Caco-2 (cell line): Measurements from ENCODE around the gene SPAG4. TPM values are rescaled to one million over a fixed set of nuclear protein-coding genes. Genes with fewer than 3 reads are reported as not detected.
A peak's percentile ranks its signal among the peaks of the same experiment; 100 is the strongest.

Experiments
- BruUV-seq: library from RNA; stranded (reverse); fragments of 400-500 nt; replicated peaks from 2 replicates; lab custom pipeline; 2021; lab: Mats Ljungman, UMichigan
- CTCF ChIA-PET: fragments of 300-600 bp; sonication (Branson Sonifier 250); formaldehyde crosslinking; loops from one replicate; lab custom pipeline; 2022; ENCODE audit warnings: antibody characterized with exemption; lab: Charles Lee
- POLR2A ChIA-PET: fragments of 300-600 bp; sonication (Branson Sonifier 250); formaldehyde crosslinking; loops from one replicate; lab custom pipeline; 2022; ENCODE audit warnings: antibody characterized with exemption; lab: Charles Lee
- DNase-seq, 2 experiments: peaks; one replicate each; pipeline versions ENCODE4 v3.0.0 to v3.0.0-alpha.2; 2020 to 2022
- H3K27me3 ChIP-seq: replicated peaks from 2 replicates; pipeline ENCODE4 v1.6.0; 2011; ENCODE audit warnings: low read length; ENCODE audit not compliant: control insufficient read depth, insufficient read depth
- H3K36me3 ChIP-seq: 2 replicates; pipeline ENCODE4 v1.5.1; 2011; ENCODE audit warnings: low read length; ENCODE audit not compliant: control insufficient read depth, insufficient read depth
- H3K4me1 ChIP-seq: fragments of 250-450 bp; sonication (Bioruptor Pico); 2 replicates; pipeline ENCODE4 v1.5.1; 2020; ENCODE audit warnings: mild to moderate bottlenecking
- H3K4me3 ChIP-seq: 2 replicates; pipeline ENCODE4 v1.5.1; 2011; ENCODE audit warnings: low read depth, mild to moderate bottlenecking, control low read depth, low read length
- H3K9me3 ChIP-seq: fragments of 250-450 bp; sonication (Bioruptor Pico); 2 replicates; pipeline ENCODE4 v1.5.1; 2020; ENCODE audit warnings: mild to moderate bottlenecking, moderate library complexity
- H3K27ac Mint-ChIP-seq: one replicate; pipeline ENCODE4 v1.8.0; 2022; ENCODE audit warnings: mixed read lengths; ENCODE audit not compliant: unreplicated experiment
- H3K27me3 Mint-ChIP-seq: one replicate; pipeline ENCODE4 v1.8.0; 2022; ENCODE audit warnings: mixed read lengths; ENCODE audit not compliant: insufficient read depth, unreplicated experiment
- H3K36me3 Mint-ChIP-seq: one replicate; pipeline ENCODE4 v1.8.0; 2022; ENCODE audit warnings: mild to moderate bottlenecking, mixed read lengths; ENCODE audit not compliant: insufficient read depth, unreplicated experiment
- H3K4me1 Mint-ChIP-seq: one replicate; pipeline ENCODE4 v1.8.0; 2022; ENCODE audit warnings: low read depth, mixed read lengths; ENCODE audit not compliant: unreplicated experiment
- H3K4me3 Mint-ChIP-seq: one replicate; pipeline ENCODE4 v1.8.0; 2022; ENCODE audit warnings: mild to moderate bottlenecking, moderate library complexity, mixed read lengths; ENCODE audit not compliant: unreplicated experiment
- H3K9me3 Mint-ChIP-seq: one replicate; pipeline ENCODE4 v1.8.0; 2022; ENCODE audit warnings: mixed read lengths; ENCODE audit not compliant: unreplicated experiment
- CTCF ChIP-seq, 2 experiments: fragments of 200-600 bp in 1 of 2; IDR thresholded peaks; 1 replicate in 1 of 2; 2 replicates in 1 of 2; pipeline versions ENCODE4 v1.5.1 to v1.8.0; 2011 to 2022; ENCODE audit warnings: antibody characterized with exemption in 1 of 2, control low read depth in 1 of 2, inconsistent platforms in 1 of 2, low read depth in 1 of 2, low read length in 1 of 2, mild to moderate bottlenecking in 1 of 2, moderate library complexity in 1 of 2; ENCODE audit not compliant: insufficient read depth in 1 of 2, severe bottlenecking in 1 of 2, unreplicated experiment in 1 of 2
- intact Hi-C: fragments of 100-400 bp; cut with micrococcal nuclease; formaldehyde crosslinking; loops from one replicate; pipeline ENCODE4 v1.10.0; 2022; ENCODE audit not compliant: unreplicated experiment
- total RNA-seq: library from RNA; stranded (reverse); gene quantifications from 2 replicates; pipeline ENCODE4 v1.2.3, GENCODE V29; 2022

The SPAG4 gene
- total RNA-seq, 1 experiment from 2014 or later: 5.4 TPM

DNA sequence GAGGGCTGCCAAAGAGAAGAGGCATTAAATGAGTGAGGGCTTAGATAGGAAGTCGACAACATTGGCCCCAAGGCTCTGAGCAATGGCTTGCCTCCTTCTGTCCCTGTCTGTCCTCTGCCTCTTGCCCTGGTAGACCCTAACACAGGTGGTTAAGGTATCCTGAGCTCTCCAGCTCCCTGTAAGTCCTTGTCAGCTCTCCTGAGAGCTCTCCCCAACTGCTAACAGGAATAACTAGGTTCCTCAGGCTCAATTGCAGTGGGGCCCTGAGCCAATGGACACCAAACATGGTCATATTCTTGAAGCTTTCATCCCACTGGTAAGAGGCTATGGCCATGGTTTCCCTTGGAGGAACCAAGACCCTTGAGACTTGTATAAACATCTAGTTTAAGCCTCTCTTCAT, 54.1 kb downstream of the SPAG4 start:
- intact Hi-C loops: loop anchor here (10.0 kb wide), 1 partner anchor 105 kb away; no protein-coding TSS in a partner anchor
- BruUV-seq: no TSS peak
- peak in 1 of 2 experiments; percentile 31 for DNase-seq
- no peaks in the 10 kb centered on the region for H3K4me1 ChIP-seq
- no peak overlapping the region for H3K4me3 ChIP-seq
- no peak overlapping the region for H3K4me3 Mint-ChIP-seq
- H3K36me3 Mint-ChIP-seq: peaks cover 21% of the 10 kb centered on the region
- no peak overlapping the region for H3K27ac Mint-ChIP-seq
- no peak for TF ChIP-seq CTCF (IDR thresholded peaks at IDR 0.05; ENCODE audit: insufficient read depth in 1 of 2, low read depth in 1 of 2, low read length in 1 of 2, severe bottlenecking in 1 of 2, unreplicated experiment in 1 of 2)
- no peaks in the 10 kb centered on the region for H3K9me3 Mint-ChIP-seq
- H3K9me3 ChIP-seq: no peaks in the 10 kb centered on the region
- H3K4me1 Mint-ChIP-seq: no peaks in the 10 kb centered on the region
- no peaks in the 10 kb centered on the region for H3K36me3 ChIP-seq
- no peaks in the 10 kb centered on the region for H3K27me3 ChIP-seq
- ChIA-PET POLR2A (no interaction called here), CTCF (no interaction called here)
- H3K27me3 Mint-ChIP-seq: no peaks in the 10 kb centered on the region

Other genes starting within 250 kb of the SPAG4 start
- 91.9 and 96.9 TPM in 2 replicates for gene UQCC1, start 203.9 kb upstream of the SPAG4 start, total RNA-seq
- gene GDF5, start 177.6 kb upstream of the SPAG4 start, total RNA-seq: not detected in 2 replicates
- 117 and 137 TPM in 2 replicates for gene CEP250, start 160.2 kb upstream of the SPAG4 start, total RNA-seq
- not detected in 2 replicates for gene C20orf173, start 86.2 kb upstream of the SPAG4 start, total RNA-seq
- gene ERGIC3, start 73.8 kb upstream of the SPAG4 start, total RNA-seq: 711 and 728 TPM in 2 replicates
- 815 and 833 TPM in 2 replicates for gene CPNE1, start 49.1 kb downstream of the SPAG4 start, total RNA-seq
- gene RBM12, start 49.1 kb downstream of the SPAG4 start, total RNA-seq: 146 and 147 TPM in 2 replicates
- 69.8 and 77.1 TPM in 2 replicates for gene NFS1, start 83.5 kb downstream of the SPAG4 start, total RNA-seq
- 354 and 357 TPM in 2 replicates for gene ROMO1, start 83.6 kb downstream of the SPAG4 start, total RNA-seq
- gene RBM39, start 126.4 kb downstream of the SPAG4 start, total RNA-seq: 750 and 777 TPM in 2 replicates
- 101 and 109 TPM in 2 replicates for gene PHF20, start 156.2 kb downstream of the SPAG4 start, total RNA-seq